Umbilical cord (tissue), 2 donors: Measurements from ENCODE around the gene SAYSD1. TPM values are rescaled to one million over a fixed set of nuclear protein-coding genes. Genes with fewer than 3 reads are reported as not detected.
"Not testable (repeated sequence)": the region's sequence is repeated elsewhere in the genome, so short reads cannot be mapped to it uniquely, and the experiment has no call there.

Experiments used
- DNase-seq: peaks from one replicate; pipeline ENCODE4 v3.0.0-alpha.2; 2015; ENCODE audit warnings: low spot score
- total RNA-seq: library from RNA; depleted of rRNA; stranded (reverse); fragments of >200 nt; gene quantifications from one replicate; pipeline ENCODE4 v1.2.3, GENCODE V29; 2014; ENCODE audit warnings: low replicate concordance; ENCODE audit not compliant: insufficient read depth

Gene SAYSD1, protein sequence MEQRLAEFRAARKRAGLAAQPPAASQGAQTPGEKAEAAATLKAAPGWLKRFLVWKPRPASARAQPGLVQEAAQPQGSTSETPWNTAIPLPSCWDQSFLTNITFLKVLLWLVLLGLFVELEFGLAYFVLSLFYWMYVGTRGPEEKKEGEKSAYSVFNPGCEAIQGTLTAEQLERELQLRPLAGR
- total RNA-seq = 39.2 TPM

DNA sequence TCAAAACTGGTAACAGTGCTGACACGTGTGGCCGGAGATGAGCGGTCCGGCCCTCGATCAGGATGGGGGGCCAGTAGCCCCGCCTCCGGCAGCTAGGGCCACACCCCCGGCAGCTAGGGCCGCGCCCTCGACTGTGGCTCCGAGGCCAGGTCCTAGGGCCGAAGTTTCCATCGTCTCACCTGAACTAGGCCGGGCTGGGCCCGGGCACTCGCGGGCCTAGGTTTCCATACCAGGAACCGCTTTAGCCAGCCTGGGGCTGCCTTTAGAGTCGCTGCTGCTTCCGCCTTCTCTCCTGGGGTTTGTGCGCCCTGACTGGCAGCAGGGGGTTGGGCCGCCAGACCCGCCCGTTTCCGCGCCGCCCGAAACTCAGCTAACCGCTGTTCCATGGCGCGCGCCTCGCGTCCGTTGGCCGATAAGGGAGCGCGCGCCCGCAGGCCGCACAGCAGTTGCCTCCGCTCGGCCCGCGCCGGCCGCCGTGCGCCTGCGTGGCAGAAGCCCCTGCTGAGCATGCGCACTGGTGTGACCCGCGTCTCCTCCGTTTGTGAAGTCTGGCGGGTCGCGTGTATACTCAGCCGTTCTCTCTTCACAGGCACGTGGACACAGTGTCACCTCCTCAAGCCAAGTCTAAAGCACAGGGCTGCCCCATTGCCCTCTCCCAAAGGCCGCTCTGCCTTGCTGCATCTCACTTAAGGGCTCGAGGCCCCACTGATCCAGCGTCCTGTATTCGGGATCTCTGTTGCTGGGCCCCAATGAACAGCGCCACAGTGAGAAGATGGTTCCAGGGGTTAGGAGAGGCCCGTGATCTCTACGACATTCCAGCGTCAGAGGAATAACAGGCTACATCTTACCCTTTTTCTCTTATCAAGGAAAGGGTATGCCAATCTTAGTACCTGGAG lies at the start of gene SAYSD1:
Gene SAYSD1 (minus strand): TSS at position 483 of the 896 bp plus-strand sequence. CDS start 97 bp downstream, at position 386.
- peak; percentile 97 for DNase-seq

DNA sequence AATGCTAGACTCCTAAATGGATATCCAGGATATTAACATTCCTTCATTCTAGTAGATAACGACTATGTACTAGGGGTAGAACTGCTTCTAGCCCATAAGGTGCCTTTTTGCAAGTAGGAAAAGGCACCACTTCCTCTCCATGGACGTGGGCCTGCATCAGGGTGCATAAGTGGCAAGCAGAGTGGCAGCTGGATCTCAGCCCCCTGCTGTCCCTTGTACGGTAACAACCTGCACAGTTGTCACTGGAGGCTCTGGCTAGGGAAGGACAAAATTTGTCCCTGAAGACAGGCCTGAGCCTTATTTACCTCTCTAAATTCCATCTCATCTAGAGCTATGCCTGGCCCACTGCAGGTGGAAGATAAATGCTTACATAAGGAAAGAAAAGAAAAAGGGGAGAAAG lies 42.5 kb upstream of the SAYSD1 start:
- no peak for DNase-seq

DNA sequence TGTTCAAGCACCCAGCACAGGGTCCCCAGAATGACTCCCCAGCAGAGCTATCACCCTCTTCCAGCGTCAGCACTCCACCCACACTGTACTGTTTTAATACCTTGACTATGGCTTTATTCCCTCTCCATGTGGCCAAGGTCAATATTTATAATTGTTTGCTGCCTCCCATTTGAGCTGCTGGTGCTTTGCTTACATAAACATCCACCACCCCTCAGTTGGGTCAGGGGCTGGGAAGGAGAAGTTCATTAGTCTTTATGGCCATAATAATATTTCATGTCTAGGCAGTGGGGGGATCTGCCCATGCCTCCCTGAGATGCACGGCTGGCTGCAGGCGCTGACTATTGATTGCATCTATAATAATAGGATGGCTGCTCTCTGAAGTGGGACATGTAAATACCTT lies 41.8 kb upstream of the SAYSD1 start:
- DNase-seq = no peak

DNA sequence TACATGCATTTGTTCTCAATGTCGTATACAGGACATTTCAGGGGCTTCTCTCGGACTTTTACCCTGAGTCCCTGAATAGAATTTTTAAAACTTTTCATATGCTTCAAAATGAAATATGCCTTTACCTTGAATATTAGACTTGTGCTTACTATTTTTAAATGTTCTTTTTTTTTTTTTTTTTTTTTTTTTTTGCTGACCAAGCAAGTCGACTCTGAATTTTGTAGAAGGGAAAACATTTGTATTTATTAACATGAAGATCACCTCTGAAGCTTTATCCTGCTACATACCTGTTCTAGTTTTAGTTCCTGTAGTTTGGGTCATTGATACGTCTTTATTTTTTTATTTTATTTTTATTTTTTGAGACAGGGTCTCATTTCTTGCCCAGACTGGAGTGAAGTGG lies 39.7 kb upstream of the SAYSD1 start:
- no peak for DNase-seq

DNA sequence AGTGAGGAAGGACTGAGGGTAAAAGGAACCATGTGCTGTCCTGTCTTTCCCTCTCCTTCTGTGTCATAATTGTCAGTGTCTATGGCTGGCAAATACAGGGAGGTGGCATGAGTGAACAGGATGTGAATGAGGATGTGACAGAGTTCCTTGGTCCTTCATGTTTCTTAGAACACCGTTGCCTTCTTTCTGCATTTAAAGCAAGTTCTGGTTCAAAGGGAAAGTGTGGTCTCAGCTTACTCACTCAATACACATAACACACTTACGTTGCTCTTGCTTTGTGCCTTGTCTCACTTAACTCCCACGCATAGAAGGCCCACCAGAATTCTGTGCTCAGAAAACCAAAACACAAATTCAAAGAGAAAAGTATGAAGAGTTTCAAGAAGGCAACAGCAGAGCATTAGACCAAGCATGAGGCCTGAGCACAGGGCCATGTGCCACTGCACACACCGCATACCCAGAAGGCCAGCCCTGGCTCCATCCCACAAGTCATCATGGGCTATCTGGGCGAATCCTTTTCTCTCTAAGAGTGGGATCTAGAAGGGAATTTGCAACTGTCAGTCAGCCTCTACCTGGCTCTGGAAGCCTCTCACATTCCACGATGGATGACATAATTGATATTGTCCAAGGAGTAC lies 38.9 kb upstream of the SAYSD1 start:
- no peak for DNase-seq

DNA sequence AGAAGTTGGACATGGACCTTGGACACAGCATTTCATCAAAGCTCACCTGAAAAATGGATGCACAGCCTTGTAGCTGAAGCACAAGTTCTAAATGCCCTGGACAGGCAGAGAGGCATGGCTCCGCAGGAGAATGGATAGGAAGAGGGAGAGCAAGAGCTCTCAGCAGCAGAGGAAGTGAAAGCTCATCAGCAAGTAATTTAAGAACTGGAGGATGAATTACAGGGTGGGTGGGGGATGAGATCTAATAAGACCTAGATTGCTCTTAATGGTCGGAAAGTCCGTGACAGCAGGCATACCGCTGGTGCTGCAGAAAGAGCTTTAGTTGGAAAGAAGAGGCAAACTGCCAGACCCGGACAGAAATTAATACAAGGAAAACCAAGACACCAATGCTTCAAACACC lies 37.3 kb upstream of the SAYSD1 start:
- DNase-seq = no peak

DNA sequence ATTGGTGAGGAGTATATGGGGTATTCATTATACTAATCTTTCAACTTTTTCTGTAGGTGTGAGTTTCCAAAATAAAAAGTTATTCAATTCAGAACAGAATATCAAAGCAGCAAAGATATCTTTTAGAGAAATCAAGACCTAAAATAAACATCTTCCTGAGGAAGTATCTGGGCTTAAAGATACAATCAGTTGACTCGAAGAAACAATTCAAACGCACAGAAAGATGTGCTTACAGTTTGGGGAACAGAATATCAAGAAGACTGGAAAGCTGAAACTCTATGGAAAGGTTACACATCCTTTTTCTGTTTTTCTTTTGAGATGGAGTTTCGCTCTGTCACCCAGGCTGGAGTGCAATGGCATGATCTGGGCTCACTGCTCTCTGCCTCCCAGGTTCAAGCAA lies 36.2 kb upstream of the SAYSD1 start:
- DNase-seq = no peak

DNA sequence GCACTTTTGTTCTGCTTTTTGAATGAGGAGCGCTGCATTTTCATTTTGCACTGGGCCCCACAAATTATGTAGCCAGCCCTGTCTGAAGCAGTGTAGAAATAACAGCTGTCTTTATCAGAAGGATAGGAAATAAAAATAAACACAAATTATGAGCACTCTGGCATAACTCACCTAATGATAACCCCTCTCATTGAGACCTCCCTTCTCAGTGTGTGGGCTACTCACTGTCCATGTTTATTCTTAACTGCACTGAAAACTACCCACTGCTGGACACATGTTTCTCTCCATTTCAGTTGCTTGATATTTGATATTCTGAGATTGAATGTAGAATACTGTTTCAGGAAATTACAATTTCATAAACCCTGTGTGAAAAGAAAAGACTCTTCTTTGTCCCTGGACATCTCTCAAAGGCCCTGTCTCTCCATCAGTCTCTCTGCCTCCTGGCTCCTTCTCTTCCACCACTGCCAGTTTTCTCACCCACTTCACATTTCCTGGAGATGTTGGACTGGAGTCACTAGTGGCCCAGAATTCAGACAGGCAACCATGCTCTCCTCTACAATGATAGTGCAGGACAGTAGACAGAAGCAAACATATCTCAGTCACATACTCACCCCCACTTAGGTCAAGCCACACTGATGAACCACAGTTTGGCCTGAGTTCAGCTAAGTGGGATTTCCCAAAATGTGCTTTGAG lies 29.6 kb upstream of the SAYSD1 start:
- no peak for DNase-seq

DNA sequence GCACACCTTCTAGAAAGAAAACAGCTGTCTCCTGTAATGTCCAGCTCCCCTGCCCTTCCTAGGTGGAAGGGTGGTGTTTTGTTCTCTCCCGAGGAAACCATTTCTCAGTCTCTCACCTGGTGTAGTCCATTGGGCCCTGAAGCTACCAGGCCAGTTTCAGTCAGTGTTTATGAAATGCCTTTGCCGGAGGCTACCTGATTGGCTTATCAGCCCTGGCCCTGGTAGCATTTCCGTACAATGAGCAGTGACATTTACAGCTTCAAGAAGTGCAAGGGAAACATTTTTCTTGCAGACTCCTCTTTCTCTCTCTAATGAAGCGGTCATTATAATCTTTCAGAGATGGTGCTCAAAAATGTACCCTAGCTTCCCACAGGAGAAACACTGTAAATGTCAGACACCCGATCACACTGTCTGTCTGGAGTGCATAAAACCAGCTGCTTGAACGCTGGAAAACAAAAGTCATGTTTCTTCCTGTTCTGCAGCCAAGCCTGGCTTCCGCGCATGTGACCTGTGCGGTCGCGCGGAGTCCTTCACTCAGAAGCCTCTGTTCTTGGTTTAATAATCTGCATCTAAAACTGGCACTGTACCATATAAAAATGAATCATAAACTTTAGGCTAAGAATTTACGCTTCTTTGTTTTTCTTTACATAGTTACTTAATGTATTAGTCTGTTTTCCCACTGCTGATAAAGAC lies 28.4 kb upstream of the SAYSD1 start:
- no peak for DNase-seq

DNA sequence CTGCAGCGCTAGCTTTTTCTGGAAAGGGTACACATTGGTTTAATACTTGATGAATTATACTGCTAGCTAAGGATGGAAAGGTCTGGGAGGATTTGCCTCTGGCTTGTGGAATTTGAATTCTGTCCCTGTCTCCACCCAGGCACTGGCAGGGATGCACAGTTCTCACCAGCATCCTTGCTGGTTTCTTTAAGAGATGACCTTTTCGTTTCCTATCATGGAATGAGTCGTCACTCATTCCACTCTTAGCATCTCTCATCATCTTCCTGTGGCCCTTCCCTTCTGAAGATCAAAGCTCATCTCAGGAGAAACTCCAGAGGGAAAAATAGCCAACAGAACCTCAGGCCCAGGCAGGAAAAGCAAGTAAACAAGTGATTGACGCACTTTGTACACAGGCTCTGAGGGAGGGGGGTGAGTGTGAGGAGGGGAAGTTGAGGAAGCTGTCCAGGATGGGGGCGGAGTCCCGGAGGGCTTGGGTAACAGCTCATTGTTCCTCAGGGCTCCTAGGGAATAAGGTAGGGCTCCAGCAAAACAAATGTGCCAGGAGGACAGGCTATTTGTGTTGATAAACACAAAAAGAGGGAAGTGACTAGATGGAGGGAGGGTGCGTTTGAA lies 25.7 kb upstream of the SAYSD1 start:
- no peak for DNase-seq

DNA sequence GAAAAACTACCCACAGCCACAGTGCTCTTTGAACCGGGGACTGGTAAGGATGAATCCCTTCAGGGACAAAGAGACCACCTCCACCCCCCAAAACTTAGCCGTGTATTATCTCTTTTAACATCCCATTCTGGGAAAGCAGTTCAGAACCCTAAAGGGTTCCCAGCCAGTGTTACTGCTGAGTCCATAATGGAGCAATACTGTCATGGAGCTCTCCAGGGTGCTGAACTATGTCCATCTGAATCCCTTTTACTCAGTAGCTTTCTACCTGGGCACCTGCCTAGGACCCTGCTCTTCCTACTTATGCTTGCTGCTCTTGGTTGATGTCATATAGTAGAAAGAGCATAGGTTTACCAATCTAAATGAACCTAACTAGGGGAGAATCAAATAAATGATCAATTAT lies 22.3 kb upstream of the SAYSD1 start:
- DNase-seq = peak; percentile 47

DNA sequence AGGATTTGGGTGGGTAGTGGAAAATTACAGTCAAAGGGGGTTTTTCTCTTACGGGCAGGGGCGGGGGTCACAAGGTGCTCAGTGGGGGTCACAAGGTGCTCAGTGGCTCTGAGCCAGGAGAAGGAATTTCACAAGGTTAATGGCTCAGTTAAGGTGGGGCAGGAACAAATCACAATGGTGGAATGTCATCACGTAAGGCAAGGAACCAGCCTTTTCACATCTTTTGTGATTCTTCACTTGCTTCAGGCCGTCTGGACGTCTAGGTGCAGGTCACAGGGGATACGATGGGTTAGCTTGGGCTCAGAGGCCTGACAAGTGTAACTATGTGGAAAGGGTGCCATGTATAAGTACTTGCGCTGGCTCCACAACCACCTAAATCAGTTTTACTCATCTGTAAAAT lies 21.2 kb upstream of the SAYSD1 start:
- DNase-seq = not testable (repeated sequence)

DNA sequence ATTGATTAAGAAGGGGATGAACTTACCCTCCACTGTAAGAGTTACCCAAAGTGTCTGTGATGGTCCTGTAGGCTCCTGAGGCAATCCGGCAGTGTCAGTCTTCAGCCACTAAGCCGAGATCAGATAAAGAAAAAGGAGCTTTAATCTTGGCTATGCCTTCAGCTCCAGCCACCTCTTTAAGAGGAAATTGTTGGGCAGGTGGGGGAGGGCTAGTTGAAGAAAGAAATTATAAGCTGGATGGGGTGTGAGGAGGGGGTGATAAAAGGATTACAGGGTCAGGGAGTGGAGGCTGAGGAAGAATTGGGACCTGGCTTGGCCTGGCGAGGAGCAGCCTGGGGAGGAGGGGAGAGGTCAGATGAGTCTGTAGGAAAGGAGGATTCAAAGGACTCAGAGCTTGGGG lies 19.8 kb upstream of the SAYSD1 start:
- DNase-seq = not testable (repeated sequence)

DNA sequence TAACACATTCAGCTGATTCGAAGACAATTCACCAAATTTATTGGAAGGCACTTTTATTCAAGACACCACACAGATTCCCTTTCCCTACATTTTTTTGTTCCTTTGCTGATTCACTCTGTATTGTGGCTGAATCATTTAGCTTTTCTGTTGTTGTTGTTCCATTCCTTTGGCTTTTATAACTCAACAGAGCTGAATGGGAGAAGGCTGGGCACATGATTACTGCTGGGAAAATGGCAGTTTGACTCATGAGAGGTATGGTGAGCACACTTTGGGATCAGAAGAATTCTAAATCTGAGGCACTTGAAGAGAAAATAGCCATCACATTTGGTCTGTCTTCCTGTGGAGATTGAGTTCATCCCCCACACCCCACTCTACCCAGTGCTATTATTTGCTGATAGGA lies 15.7 kb upstream of the SAYSD1 start:
- no peak for DNase-seq

DNA sequence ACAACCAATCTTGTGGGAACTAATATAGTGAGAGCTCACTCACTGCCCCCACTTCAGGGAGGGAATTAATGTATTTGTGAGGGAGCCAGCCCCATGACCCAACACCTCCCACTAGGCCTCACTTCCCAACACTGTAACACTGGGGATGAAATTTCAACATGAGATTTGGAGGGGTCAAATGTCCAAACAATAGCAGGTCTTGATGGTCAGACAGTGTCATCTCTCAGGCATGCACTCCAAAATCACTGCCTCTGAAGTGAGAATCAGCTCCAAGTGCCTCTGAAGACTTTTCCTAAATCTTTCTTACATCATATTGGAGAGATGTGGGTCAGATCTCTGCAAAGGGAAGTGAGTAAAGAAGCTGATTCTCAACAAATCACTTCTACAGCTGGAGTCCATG lies 13.8 kb upstream of the SAYSD1 start:
- DNase-seq = no peak

DNA sequence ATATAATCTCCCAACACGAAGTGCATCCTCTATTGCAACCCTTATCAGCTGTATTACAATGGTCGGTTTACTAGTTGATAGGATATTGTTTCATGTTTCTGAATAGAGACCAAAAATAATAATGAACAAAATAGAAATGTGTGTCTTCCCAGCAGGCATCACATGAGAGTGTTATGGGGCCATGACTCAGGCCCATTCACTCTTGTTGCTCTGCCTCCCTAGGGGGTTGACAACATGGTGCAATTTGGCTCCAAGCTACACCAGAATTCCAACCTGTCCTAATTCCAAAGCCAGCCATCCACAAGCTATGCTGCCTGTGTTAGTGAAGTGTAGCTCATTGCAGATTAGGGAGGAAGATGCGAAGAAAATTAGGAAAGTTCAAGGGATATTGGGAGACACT lies 13.1 kb upstream of the SAYSD1 start:
- no peak for DNase-seq

DNA sequence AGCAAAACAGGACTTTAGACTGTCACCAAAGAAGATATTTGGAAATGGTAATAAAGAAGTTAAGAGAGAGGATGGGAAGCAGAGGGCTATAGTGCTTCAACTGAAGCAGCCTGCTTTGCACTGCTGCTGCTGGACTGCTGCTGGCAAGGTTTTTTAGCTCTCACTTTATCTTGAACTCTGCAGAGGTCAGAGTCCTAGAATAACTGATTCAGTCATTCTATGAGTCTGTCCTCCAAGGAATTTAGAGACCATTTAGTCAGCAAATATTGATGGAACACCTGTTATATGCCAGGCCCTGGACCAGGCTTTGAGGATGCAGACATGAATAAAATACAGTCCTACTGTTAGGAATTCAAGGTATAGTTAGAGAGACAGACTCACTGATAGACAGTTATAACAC lies 9.1 kb upstream of the SAYSD1 start:
- no peak for DNase-seq

DNA sequence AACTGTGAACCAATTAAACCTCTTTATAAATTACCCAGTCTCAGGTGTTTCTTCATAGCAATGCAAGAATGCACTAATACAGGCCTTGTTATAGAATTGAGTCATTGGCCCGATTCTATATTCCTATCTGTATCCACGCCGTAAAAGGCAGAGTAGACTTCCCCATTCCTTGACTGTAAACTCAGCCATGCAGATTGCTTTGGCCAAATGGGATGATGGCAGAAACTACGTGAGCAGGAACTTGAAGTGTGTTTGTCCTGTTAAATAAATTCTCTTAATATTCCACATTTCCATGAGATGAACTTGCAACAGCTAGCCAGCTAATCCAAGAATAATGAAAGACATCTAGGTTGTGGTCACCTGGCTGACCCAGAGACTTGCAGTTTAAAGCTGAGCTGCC lies 3.9 kb upstream of the SAYSD1 start:
- DNase-seq = no peak

DNA sequence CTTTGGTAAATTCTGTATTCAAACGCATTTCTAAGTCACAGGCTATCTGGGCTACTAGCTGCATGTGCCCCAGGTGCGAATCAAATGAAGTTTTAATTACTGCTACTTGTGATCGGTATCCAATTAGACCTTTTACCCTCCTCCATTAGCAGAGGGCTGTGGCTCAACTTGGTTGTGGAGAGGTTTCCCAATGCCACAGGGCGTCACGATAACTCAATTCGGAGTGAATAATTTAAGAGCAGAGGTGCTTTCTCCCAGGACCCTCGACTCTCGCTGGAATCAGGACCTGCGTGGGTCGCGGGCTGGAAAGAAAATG lies 640 bp downstream of the SAYSD1 start:
- no peak for DNase-seq

DNA sequence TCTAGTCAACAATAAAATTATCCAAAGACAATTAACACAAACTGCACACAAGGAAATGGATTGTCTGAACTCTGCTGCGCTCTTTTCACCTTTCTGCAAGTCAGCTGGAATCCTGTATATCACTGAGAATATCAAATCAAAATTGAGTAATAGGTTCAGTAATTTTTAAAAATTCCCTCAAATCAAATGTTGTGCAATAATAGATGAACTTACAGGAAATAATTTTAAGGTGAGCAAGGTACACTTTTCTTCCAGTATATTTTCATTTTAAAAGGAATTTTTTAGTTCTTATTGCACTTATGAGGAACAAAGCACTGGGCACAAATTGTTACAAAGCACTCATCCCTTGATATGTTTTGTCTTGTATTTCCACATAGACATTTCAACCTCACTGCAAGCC lies 1.2 kb downstream of the SAYSD1 start:
- DNase-seq = no peak

DNA sequence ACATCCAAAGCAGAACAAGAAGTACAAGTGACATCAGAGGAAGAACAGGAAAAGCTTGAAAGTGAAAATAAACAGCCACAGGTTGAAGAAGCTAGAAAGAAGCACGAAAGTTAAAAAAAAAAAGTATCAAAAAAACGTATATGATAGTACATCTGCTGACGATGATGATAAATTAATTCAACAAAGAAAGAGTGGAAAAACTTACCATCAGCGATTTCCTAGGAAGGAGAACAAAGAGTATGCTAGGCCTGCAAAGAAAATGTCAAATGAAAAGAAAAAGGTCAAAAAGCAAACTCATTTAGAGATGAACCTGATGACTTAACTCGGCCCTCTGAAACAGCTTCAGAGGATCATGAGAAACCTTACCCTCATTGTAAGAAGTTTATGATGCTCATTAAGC lies 3.7 kb downstream of the SAYSD1 start:
- DNase-seq = no peak
